Myocyte (in vitro differentiated cells): Measurements from ENCODE around the gene RMI1. TPM values are rescaled to one million over a fixed set of nuclear protein-coding genes. Genes with fewer than 3 reads are reported as not detected.

ENCODE experiments used
- DNase-seq: peaks from one replicate; pipeline ENCODE4 v3.0.0-alpha.2; 2012; ENCODE audit warnings: low read depth
- total RNA-seq: library from RNA; depleted of rRNA; stranded (reverse); fragments of >200 nt; gene quantifications from 2 replicates; pipeline ENCODE4 v1.2.3, GENCODE V29; 2014

Gene RMI1
- total RNA-seq, 1 donor from 2014 or later: 1.6 TPM

- no peak for DNase-seq
These were observed 13.5 kb upstream of the RMI1 start for GRCh38 chr9:83967073-83967472.

- no peak for DNase-seq
These were observed 11.0 kb upstream of the RMI1 start for GRCh38 chr9:83969602-83970001.

GRCh38 chr9:83971485-83971884 is 9.1 kb upstream of the RMI1 start:
- DNase-seq: no peak

GRCh38 chr9:83972286-83972685 is 8.3 kb upstream of the RMI1 start:
- DNase-seq: no peak

GRCh38 chr9:83975300-83975699 is 5.3 kb upstream of the RMI1 start:
- DNase-seq: no peak

GRCh38 chr9:83976372-83976771 is 4.2 kb upstream of the RMI1 start:
- DNase-seq: no peak

- no peak for DNase-seq
These were observed 3.4 kb upstream of the RMI1 start for GRCh38 chr9:83977196-83977595.

- DNase-seq: peak; percentile 78
These were observed 1.4 kb upstream of the RMI1 start for GRCh38 chr9:83978992-83979811.

GRCh38 chr9:83979812-83980394 is 702 bp upstream of the RMI1 start, which contains the start of gene HNRNPK:
Gene HNRNPK (minus strand): TSS chr9:83980215. CDS start chr9:83978252, 1,963 bp downstream.
- DNase-seq: peak; percentile 99

GRCh38 chr9:83981126-83981871 is 694 bp downstream of the RMI1 start:
- peak; percentile 34 for DNase-seq

- no peak for DNase-seq
These were observed 5.6 kb downstream of the RMI1 start for GRCh38 chr9:83986195-83986594.

GRCh38 chr9:83986765-83987401 is 6.3 kb downstream of the RMI1 start:
- DNase-seq: peak; percentile 36

- DNase-seq: no peak
These were observed 6.8 kb downstream of the RMI1 start for GRCh38 chr9:83987402-83987791.

- no peak for DNase-seq
These were observed 7.8 kb downstream of the RMI1 start for GRCh38 chr9:83988411-83988810.

GRCh38 chr9:83991355-83991754 is 10.8 kb downstream of the RMI1 start:
- DNase-seq: no peak

- no peak for DNase-seq
These were observed 11.8 kb downstream of the RMI1 start for GRCh38 chr9:83992407-83992806.

- no peak for DNase-seq
These were observed 12.3 kb downstream of the RMI1 start for GRCh38 chr9:83992901-83993300.

- peak; percentile 39 for DNase-seq
These were observed 15.5 kb downstream of the RMI1 start for GRCh38 chr9:83996126-83996525.

GRCh38 chr9:83999141-83999918 is 18.7 kb downstream of the RMI1 start:
- DNase-seq: no peak

- DNase-seq: no peak
These were observed 19.6 kb downstream of the RMI1 start for GRCh38 chr9:84000186-84000585.

- DNase-seq: no peak
These were observed 21.0 kb downstream of the RMI1 start for GRCh38 chr9:84001621-84002020.
